Tibial nerve (tissue), 3 donors: ENCODE data around the gene RNU1-3.
"Not testable (repeated sequence)": the region's sequence is repeated elsewhere in the genome, so short reads cannot be mapped to it uniquely, and the experiment has no call there.

Experiments
- CTCF ChIP-seq, 5 experiments: fragments of 200-600 bp in 3 of 5; fragments of 450-650 bp in 2 of 5; sonication (generic) in 3 of 5; IDR thresholded peaks; one replicate each; pipeline ENCODE4 v1.5.1; 2016 to 2019; ENCODE audit warnings: antibody characterized with exemption in 5 of 5, mild to moderate bottlenecking in 3 of 5, moderate library complexity in 2 of 5
- POLR2A ChIP-seq, 2 donors: fragments of 450-650 bp; IDR thresholded peaks; one replicate each; pipeline ENCODE4 v1.6.1; 2017; ENCODE audit warnings: antibody characterized with exemption in 2 of 2, mild to moderate bottlenecking in 2 of 2, moderate library complexity in 2 of 2

DNA sequence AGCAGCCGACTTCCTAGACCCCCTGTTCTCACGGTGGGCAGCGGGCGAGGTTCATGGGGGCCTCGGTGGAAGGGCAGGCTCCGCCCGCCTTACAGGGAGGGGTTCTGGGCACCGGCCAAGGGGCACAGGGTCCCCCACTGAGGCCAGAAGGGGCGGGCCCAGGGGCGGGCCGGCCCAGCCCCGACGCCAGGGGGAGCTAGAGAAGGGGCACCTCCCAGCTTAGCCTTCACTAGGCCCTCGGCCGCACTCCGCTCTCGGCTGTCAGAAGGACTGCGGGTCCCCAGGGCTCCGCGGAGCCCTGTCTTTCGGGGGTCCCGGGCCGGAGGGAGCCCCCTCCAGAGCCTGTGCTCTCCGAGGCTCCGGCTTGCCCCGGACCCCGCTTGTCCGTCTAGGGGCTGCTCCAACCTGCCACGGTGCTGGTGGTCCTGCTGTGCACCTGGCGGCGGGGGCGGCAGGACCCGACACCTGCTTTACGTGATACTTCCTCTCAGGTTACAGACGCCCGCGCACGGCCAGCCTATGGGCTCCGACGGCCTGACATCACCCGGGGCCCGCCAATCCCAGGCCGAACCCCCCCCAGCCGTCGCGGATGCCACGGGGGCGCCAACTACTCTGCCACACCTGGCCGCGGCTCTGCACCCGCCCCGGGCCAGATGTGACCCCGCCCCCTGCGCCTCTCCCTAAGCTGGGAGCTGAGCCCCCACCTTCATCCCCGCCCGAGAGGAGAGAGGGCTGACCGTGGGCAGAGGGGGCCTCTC is 33.6 kb upstream of the RNU1-3 start:
- not testable (repeated sequence) for TF ChIP-seq CTCF, POLR2A (IDR thresholded peaks at IDR 0.05)
